DMS53 treated with DMSO at 0.1 percent for 48 hours (cell line): ENCODE results near the gene MMP2.

ENCODE experiments used
- DNase-seq: peaks from one replicate; lab custom pipeline; 2025; ENCODE audit not compliant: unreplicated experiment; lab: John Stamatoyannopoulos, UW

Gene MMP2

GRCh38 chr16:55468352-55468990 lies 10.5 kb upstream of the MMP2 start:
- DNase-seq, result no peak

GRCh38 chr16:55469821-55470532 lies 9.0 kb upstream of the MMP2 start:
- no peak for DNase-seq

DNA sequence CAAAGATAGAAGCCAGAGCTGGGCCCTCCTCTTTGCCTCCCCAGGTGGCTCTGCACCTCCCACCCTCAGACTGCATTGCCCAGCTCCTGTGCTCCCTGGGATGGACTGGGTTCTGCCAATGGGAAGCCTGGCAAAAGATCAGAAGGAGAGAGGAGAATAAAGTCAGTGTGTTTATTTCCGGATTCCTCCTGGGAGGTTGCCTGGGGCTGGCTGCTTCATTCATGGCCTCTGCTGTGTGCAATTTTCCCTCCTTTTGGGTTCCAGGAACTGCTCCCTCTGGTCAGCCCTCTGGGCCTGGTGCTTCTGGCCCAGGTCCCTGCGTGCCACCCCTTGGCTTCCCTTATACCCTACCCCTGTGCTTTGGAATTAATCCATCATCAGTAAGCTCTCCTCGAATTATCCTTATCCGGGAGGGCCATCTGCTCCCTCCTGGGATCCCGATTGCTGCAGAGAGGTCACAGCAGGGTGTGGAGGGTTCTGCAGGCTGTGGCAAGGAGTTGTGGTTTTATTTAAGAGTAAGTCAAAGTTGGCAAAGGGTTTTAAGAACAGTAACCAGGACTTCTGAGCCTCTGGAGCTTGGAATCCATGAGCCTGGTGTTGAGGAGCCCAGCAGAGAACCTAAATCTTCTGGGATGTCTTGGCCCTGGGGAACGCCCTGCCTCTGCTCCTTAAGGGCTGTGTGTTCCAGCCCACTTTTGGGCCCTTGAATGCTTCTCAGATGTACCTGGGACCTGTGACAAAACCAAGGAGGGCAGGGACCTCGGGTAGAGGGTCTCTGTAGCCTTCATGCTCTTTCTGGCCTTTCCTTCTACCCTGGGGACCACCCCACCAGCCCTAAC lies 8.2 kb upstream of the MMP2 start:
- DNase-seq, result no peak

DNA sequence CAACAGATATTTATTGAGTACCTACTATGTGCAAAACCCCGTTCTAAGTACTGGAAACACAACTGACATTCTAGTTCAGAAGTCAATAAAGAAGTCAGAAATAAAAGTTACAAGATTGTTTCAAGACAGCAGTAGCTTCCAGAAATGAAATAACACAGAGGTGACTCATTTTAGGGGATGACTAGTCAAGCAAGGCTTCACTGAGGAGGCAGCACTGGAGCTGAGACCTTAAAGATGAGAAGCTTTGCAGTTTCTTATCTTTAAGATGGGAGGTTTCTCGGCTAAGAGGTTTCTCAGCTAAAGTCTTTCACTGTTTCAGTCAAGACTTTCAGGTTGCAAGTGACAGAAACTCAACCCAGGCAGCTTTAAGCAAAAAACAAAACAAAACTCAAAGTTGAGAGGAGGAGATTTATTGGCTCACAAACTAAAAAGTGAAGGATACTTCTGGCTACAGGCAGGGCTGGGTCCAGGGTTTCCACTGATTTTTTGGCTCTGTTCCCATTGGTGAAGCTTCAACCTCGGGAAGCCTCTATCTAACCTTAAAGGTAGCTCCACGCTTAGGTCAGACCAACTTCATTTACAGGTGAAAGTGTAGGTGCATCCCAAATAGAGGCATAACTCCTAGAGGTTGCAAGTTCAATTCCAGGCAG lies 7.4 kb upstream of the MMP2 start:
- no peak for DNase-seq

GRCh38 chr16:55473587-55473986 lies 5.4 kb upstream of the MMP2 start:
- DNase-seq, result no peak

DNA sequence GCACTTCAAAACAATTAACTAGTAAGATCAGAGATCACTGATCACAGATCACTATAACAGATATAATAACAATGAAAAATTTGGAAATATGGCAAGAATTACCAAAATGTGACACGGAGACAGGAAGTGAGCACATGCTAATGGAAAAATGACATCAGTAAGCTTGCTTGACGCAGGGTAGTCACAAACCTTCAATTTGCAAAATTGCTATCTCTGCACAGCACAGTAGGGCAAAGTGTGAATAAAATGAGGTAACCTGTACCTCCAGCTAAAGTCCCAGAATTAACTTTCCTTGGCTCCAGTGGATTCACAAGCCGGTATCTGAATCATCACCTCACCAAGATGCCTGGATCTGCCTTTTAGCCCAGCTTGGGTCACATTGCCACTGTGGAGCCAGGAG lies 4.2 kb upstream of the MMP2 start:
- DNase-seq, result no peak

DNA sequence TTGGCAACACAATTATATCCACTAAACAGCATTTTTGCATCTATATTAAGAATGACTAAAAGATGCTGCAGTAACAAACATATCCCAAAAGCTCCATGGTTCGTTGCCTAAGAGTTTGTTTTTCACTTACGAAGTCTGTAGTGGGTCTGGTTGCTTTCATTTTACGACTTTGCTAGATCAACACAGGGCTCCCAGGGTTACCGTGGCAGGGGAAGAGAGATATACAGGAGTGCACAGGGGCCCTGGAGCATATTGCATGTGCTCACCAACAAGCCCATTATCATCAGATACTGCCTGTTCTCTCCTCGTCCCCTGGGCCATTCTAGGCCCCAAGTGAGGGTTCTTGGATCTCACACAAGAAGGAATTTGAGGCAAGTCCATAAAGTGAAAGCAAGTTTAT lies 3.1 kb upstream of the MMP2 start:
- no peak for DNase-seq

GRCh38 chr16:55476625-55477533 lies 2.1 kb upstream of the MMP2 start:
- no peak for DNase-seq

- DNase-seq, result no peak
These were observed 1.3 kb upstream of the MMP2 start for GRCh38 chr16:55477736-55478135.

DNA sequence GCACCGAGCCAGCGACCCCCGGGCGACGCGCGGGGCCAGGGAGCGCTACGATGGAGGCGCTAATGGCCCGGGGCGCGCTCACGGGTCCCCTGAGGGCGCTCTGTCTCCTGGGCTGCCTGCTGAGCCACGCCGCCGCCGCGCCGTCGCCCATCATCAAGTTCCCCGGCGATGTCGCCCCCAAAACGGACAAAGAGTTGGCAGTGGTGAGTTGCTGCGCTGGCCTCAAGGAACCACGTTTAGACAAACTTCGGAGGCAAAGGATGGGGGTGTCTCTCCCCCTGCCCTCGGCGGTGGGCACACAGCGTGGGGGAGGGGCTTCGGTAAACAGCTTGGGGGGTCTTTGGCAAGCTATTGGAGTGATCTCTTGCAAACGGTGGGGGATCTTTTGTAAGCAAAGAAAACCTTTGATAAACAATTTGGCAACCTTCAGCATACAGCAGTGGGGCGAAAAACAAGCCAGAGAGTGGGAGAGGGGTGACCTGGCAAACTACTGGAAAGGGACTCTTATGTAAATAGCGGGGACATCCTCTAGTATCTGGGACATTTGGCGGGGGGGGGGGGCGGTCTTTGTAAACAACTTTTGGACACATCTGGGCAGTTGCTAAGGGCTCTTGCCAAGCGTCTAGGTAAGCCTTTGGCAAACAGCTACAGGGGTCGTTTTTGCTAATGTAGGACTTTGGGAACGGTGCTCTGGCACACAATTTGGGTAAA lies 587 bp downstream of the MMP2 start:
- DNase-seq, result no peak

GRCh38 chr16:55480228-55480655 lies 1.2 kb downstream of the MMP2 start:
- no peak for DNase-seq

DNA sequence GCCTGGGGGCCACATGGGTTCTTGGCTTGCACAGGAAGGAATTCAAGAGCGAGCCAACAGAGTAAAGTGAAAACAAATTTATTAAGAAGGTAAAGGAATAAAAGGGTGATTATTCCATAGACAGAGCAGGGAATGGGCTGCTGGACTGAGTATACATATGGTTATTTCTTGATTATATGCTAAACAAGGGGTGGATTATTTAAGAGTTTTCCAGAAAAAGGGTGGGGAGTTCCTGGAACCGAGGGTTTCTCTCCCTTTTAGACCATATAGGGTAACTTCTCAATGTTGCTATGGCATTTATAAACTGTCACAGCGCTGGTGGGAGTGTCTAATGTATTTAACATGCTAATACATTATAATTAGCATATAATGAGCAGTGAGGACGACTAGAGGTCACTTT lies 2.0 kb downstream of the MMP2 start:
- DNase-seq, result no peak

DNA sequence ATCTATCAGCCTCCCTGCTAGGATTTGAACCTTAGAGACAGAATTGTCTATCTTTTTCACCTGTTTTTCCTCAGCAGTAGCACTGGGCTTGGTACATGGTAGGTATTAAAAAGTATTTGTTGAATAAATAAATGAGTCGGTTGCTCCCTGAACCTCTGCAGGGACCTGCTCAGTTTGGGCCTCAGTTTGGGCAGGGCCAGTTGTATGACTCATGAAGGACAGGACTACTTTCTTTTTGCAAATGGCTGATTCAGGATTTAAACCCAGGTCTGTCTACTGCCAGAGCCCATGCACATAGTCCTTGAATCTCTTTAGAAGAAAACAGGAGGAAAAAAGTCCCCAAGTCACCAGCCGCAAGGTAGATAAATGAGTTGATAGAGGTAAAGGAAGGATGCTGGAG lies 3.1 kb downstream of the MMP2 start:
- DNase-seq, result no peak

DNA sequence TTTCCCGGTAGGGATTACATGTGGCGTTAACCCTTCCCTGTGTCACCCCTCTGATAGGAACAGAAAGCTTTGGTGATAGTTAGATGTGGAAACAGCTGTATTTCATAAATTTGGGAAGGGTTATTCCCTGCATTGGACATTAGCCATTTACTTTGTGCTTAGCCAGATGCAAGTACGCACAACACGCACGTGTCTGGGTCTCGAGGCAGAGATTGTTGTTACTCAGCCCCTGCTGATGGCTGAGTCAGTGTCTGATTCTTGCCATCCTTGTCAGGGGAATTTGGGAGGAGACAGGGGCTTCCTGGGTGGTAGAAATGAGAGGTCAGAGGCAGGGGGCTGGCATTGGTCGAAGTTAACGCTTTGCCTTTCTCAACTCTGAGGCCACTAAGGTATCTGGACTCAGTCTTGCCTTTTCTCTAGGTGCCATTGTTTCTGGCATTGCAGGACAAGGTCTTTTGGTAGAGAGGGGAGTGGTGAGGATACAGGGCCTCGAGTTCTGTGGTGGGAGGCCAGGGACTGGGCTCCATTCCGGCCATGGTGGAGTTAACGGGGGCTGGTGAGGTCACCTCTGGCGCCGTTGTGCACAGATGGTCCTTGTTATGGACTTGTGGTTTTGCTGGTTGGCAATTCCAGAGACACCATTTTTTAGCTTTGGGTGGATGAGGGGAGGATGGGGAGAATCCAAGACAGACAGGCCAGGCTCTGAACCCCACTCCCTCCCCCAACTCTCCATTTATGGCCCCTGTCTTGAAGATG lies 8.2 kb downstream of the MMP2 start:
- no peak for DNase-seq

GRCh38 chr16:55488306-55488705 lies 9.3 kb downstream of the MMP2 start:
- DNase-seq, result no peak

GRCh38 chr16:55489119-55489955 lies 10.3 kb downstream of the MMP2 start:
- DNase-seq, result no peak

GRCh38 chr16:55489956-55490265 lies 10.9 kb downstream of the MMP2 start:
- no peak for DNase-seq

DNA sequence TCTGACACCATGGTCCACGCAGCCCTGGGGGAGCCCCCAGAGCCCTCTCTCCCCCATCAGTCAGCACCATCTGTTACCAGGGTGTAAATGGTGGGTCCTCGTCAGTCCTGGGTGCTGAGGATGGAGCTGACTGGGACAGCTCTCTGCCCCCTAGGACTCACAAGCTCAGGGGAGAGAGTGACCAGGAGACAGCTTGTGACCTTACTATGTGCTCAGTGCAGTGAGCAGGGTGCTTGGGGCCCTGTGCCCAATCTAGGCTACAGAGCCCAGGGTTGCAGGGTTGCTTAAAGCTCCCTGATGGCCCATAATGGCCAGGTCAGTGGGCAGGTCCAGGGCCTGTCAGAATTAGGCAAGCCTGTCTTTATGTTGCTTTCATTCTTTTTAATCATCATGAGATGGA lies 11.3 kb downstream of the MMP2 start:
- DNase-seq, result no peak
